Tibial artery (tissue), 4 donors: Measurements from ENCODE around the gene ALOX5AP.

Experiments
- DNase-seq, 2 donors: peaks; one replicate each; pipeline ENCODE4 v3.0.0-alpha.2; 2019
- H3K27ac ChIP-seq, 2 donors: fragments of 200-600 bp; sonication (generic) in 1 of 2; 1 replicate in 1 of 2; 2 replicates in 1 of 2; pipeline ENCODE4 v1.5.1; 2018 to 2019; ENCODE audit warnings: mild to moderate bottlenecking in 1 of 2
- H3K27me3 ChIP-seq, 2 donors: fragments of 200-600 bp; sonication (generic) in 1 of 2; one replicate each; pipeline versions ENCODE4 v1.5.1 to v1.6.0; 2016 to 2019
- H3K36me3 ChIP-seq, 3 donors: fragments of 200-600 bp; sonication (generic) in 2 of 3; one replicate each; pipeline ENCODE4 v1.5.1; 2016 to 2019; ENCODE audit warnings: mild to moderate bottlenecking in 2 of 3
- H3K4me1 ChIP-seq, 4 donors: fragments of 200-600 bp; sonication (generic) in 2 of 4; 1 replicate in 3 of 4; 2 replicates in 1 of 4; pipeline ENCODE4 v1.5.1; 2016 to 2019
- H3K4me3 ChIP-seq, 2 donors: fragments of 200-600 bp; sonication (generic) in 1 of 2; 1 replicate in 1 of 2; 2 replicates in 1 of 2; pipeline ENCODE4 v1.5.1; 2018 to 2019; ENCODE audit warnings: mild to moderate bottlenecking in 2 of 2
- H3K9me3 ChIP-seq, 3 donors: fragments of 200-600 bp; sonication (generic) in 1 of 3; one replicate each; pipeline ENCODE4 v1.5.1; 2016 to 2019
- CTCF ChIP-seq, 2 experiments: fragments of 200-600 bp in 1 of 2; fragments of 450-650 bp in 1 of 2; IDR thresholded peaks; one replicate each; pipeline ENCODE4 v1.5.1; 2017 to 2019; ENCODE audit warnings: antibody characterized with exemption in 2 of 2, mild to moderate bottlenecking in 1 of 2, moderate library complexity in 1 of 2
- intact Hi-C: fragments of 100-400 bp; cut with DNase I; formaldehyde crosslinking; loops from one replicate; pipeline ENCODE4 v1.15.0; 2023; ENCODE audit warnings: low total_unique reads

ALOX5AP gene

GRCh38 chr13:30715837-30716236 lies 19.5 kb upstream of the ALOX5AP start:
- no peak overlapping the region for H3K27ac ChIP-seq
- no peak overlapping the region for H3K4me3 ChIP-seq
- no peaks in the 10 kb centered on the region for H3K9me3 ChIP-seq
- no peaks in the 10 kb centered on the region for H3K36me3 ChIP-seq
- intact Hi-C loops = no loop called here
- no peaks in the 10 kb centered on the region for H3K27me3 ChIP-seq
- DNase-seq = no peak
- no peak for TF ChIP-seq CTCF (IDR thresholded peaks at IDR 0.05)
- no peaks in the 10 kb centered on the region for H3K4me1 ChIP-seq

- Histone ChIP-seq H3K4me3 (no peak overlapping the region), H3K9me3 (no peaks in the 10 kb centered on the region), H3K27me3 (no peaks in the 10 kb centered on the region), H3K27ac (no peak overlapping the region), H3K4me1 (no peaks in the 10 kb centered on the region), H3K36me3 (no peaks in the 10 kb centered on the region)
- DNase-seq = no peak
- intact Hi-C loops = no loop called here
- TF ChIP-seq CTCF (IDR thresholded peaks at IDR 0.05) = no peak
Observed at GRCh38 chr13:30718661-30719524, 16.4 kb upstream of the ALOX5AP start.

- no peaks in the 10 kb centered on the region for H3K36me3 ChIP-seq
- DNase-seq = no peak
- intact Hi-C loops = no loop called here
- no peak for TF ChIP-seq CTCF (IDR thresholded peaks at IDR 0.05)
- H3K27me3 ChIP-seq = no peaks in the 10 kb centered on the region
- H3K27ac ChIP-seq = no peak overlapping the region
- H3K4me1 ChIP-seq = no peaks in the 10 kb centered on the region
- H3K9me3 ChIP-seq = no peaks in the 10 kb centered on the region
- H3K4me3 ChIP-seq = no peak overlapping the region
Observed at GRCh38 chr13:30719525-30719914, 15.8 kb upstream of the ALOX5AP start.

- no peaks in the 10 kb centered on the region for H3K27me3 ChIP-seq
- no peaks in the 10 kb centered on the region for H3K36me3 ChIP-seq
- H3K27ac ChIP-seq = no peak overlapping the region
- no peak for TF ChIP-seq CTCF (IDR thresholded peaks at IDR 0.05)
- no peaks in the 10 kb centered on the region for H3K9me3 ChIP-seq
- H3K4me3 ChIP-seq = no peak overlapping the region
- DNase-seq = no peak
- H3K4me1 ChIP-seq = peaks cover 0 to 4% (median 2%) of the 10 kb centered on the region in 4 donors
- intact Hi-C loops = no loop called here
Observed at GRCh38 chr13:30720172-30720869, 15.0 kb upstream of the ALOX5AP start.

DNA sequence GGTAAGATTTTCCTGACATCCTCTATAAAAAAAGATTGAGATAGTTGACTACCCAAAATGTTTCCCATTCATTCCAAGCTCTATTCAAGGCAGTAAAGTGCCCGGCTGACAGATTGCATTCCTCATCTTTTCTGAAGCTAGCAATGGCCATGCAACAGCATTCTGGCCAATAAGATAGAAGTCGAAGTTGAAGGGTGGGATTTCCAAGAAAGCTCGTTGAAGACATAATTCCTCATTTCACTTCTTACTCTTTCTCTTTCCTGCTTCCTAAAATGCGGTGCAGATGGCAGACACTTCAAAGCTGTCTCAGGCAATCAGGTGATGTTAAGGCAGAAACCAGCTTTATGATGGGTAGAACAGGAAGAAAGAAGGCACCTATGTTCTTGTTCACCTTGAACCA lies 13.4 kb upstream of the ALOX5AP start:
- DNase-seq = no peak
- no peak overlapping the region for H3K4me3 ChIP-seq
- no peaks in the 10 kb centered on the region for H3K9me3 ChIP-seq
- H3K27me3 ChIP-seq = no peaks in the 10 kb centered on the region
- H3K27ac ChIP-seq = no peak overlapping the region
- H3K36me3 ChIP-seq = no peaks in the 10 kb centered on the region
- peaks cover 0 to 15% (median 5%) of the 10 kb centered on the region in 4 donors for H3K4me1 ChIP-seq
- intact Hi-C loops = no loop called here
- TF ChIP-seq CTCF (IDR thresholded peaks at IDR 0.05) = no peak
